B cell (primary cell): ENCODE data around the gene LKAAEAR1.

ENCODE experiments used
- EZH2 ChIP-seq: IDR thresholded peaks from 2 replicates; pipeline ENCODE4 v1.6.1; 2012; ENCODE audit warnings: borderline replicate concordance, low read depth, mild to moderate bottlenecking, moderate library complexity, low read length; ENCODE audit not compliant: insufficient read depth, poor library complexity, severe bottlenecking
- TF ChIP-seq, protein P1 (sequence below): fragments of 200-600 bp; IDR thresholded peaks from one replicate; pipeline ENCODE4 v1.8.0; 2022; ENCODE audit warnings: antibody characterized with exemption, mild to moderate bottlenecking

DNA sequence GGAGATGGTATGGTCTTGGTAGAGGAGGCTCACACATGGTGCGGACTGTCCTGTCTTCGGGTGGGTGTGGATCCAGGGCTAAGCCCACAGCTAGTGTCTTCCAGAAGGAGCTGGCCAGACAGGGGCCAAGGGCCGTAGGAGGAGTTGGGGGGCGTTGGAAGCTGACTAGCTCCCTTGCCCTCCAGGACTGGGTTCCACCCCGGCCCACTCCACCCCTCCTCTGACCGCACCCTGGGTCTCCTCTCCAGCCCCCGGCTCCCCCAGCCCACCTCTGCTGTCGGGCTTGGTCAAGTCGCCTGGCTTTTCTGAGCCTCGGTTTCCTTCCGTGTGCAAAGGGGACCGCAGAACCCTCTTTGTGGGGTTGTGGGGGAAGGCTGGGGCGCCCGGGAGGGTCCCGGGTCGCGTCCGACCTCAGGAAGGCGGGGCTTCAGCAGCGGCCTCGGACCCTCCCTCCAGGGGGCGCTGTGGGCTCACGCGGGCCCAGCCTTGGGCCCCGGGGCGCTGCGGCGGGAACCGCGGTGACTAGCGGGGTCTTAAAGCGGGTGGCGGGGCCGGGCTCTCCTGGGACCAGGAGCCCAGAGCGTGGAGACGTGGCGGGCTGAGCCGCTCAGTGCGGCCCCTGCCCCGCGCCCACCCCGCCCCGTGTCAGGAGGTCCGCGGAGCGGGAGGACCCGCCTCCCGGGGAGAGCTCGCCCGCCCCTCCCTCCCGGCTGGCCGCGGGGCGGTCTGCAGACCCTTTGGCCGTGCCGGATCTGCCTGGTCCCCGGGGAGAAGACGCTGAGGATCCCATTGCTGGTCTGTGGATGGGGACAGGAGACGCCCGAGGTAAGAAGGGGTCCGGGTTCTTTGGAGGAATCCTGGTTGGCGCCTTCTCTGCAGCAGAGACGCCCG lies 17.8 kb upstream of the LKAAEAR1 start:
- TF ChIP-seq, protein P1, sequence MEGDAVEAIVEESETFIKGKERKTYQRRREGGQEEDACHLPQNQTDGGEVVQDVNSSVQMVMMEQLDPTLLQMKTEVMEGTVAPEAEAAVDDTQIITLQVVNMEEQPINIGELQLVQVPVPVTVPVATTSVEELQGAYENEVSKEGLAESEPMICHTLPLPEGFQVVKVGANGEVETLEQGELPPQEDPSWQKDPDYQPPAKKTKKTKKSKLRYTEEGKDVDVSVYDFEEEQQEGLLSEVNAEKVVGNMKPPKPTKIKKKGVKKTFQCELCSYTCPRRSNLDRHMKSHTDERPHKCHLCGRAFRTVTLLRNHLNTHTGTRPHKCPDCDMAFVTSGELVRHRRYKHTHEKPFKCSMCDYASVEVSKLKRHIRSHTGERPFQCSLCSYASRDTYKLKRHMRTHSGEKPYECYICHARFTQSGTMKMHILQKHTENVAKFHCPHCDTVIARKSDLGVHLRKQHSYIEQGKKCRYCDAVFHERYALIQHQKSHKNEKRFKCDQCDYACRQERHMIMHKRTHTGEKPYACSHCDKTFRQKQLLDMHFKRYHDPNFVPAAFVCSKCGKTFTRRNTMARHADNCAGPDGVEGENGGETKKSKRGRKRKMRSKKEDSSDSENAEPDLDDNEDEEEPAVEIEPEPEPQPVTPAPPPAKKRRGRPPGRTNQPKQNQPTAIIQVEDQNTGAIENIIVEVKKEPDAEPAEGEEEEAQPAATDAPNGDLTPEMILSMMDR, result peak; percentile 84
- no peak for TF ChIP-seq EZH2
